Osteocyte (in vitro differentiated cells): ENCODE measurements around the gene ZNF662. TPM values are rescaled to one million over a fixed set of nuclear protein-coding genes. Genes with fewer than 3 reads are reported as not detected.

Experiments used
- DNase-seq: peaks from one replicate; pipeline ENCODE4 v3.0.0; 2021; ENCODE audit warnings: mixed read lengths; ENCODE audit not compliant: unreplicated experiment; ENCODE audit errors: extremely low spot score
- H3K27ac Mint-ChIP-seq: one replicate; pipeline ENCODE4 v1.8.0; 2021; ENCODE audit warnings: mild to moderate bottlenecking, mixed read lengths; ENCODE audit not compliant: unreplicated experiment
- H3K27me3 Mint-ChIP-seq: one replicate; pipeline ENCODE4 v1.8.0; 2021; ENCODE audit warnings: mixed read lengths; ENCODE audit not compliant: unreplicated experiment
- H3K36me3 Mint-ChIP-seq: one replicate; pipeline ENCODE4 v1.8.0; 2021; ENCODE audit warnings: mixed read lengths; ENCODE audit not compliant: unreplicated experiment
- H3K4me1 Mint-ChIP-seq: one replicate; pipeline ENCODE4 v1.8.0; 2021; ENCODE audit warnings: mixed read lengths; ENCODE audit not compliant: unreplicated experiment
- H3K4me3 Mint-ChIP-seq: one replicate; pipeline ENCODE4 v1.8.0; 2021; ENCODE audit warnings: mild to moderate bottlenecking, moderate library complexity, mixed read lengths; ENCODE audit not compliant: unreplicated experiment
- H3K9me3 Mint-ChIP-seq: one replicate; pipeline ENCODE4 v1.8.0; 2021; ENCODE audit warnings: mixed read lengths; ENCODE audit not compliant: unreplicated experiment
- total RNA-seq: library from RNA; stranded (reverse); gene quantifications from 2 replicates; pipeline ENCODE4 v1.2.1, GENCODE V29; 2021
- TF ChIP-seq, protein P1 (sequence below): fragments of 200-600 bp; sonication (generic); IDR thresholded peaks from 2 replicates; pipeline ENCODE4 v1.5.0; 2021; ENCODE audit warnings: antibody characterized with exemption, mild to moderate bottlenecking, moderate library complexity

ZNF662 gene
- total RNA-seq, 1 donor from 2014 or later = not detected

DNA sequence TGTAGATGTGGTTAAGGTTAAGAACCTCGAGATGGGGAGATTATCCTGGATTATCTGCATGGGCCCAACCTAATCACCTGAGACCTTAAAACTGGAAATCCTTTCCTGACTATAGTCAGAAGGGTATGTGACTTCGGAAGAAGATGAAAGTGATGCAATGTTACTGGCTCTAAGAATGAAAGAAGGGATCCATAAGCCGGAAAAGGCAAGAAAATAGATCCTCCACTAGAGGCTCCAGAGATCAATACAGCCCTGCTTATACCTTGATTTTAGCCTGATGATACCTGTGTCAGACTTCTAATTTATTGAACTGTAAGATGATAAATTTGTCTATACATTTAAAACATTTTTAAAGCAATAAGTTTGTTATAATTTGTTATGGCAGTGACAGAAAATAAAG lies 51.6 kb downstream of the ZNF662 start:
- Mint-ChIP-seq H3K36me3 (no peaks in the 10 kb centered on the region), H3K4me3 (no peak overlapping the region), H3K27ac (no peak overlapping the region), H3K9me3 (no peaks in the 10 kb centered on the region), H3K4me1 (no peaks in the 10 kb centered on the region), H3K27me3 (peaks cover 14% of the 10 kb centered on the region)
- DNase-seq = no peak
- TF ChIP-seq, protein P1, sequence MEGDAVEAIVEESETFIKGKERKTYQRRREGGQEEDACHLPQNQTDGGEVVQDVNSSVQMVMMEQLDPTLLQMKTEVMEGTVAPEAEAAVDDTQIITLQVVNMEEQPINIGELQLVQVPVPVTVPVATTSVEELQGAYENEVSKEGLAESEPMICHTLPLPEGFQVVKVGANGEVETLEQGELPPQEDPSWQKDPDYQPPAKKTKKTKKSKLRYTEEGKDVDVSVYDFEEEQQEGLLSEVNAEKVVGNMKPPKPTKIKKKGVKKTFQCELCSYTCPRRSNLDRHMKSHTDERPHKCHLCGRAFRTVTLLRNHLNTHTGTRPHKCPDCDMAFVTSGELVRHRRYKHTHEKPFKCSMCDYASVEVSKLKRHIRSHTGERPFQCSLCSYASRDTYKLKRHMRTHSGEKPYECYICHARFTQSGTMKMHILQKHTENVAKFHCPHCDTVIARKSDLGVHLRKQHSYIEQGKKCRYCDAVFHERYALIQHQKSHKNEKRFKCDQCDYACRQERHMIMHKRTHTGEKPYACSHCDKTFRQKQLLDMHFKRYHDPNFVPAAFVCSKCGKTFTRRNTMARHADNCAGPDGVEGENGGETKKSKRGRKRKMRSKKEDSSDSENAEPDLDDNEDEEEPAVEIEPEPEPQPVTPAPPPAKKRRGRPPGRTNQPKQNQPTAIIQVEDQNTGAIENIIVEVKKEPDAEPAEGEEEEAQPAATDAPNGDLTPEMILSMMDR = no peak

DNA sequence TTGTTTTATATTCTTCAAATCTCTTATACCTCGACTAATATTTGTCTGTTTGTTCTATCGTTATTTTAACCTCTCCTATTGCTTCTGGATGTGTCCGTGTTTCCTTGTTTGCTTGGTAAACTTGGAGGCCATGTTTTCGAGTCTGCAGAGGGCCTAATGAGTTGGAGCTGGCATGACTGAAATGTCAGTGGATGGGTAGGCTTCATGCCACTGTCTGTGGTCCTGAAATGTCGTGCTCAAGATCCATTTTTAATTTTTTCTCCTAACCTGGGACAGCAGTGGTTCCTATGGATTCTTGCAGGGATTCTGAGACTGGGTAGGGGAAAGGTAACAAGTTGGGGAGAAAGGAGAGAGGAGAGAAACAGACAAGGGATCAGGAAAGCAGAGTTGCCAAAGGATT lies 54.3 kb downstream of the ZNF662 start:
- Mint-ChIP-seq H3K4me3 (no peak overlapping the region), H3K36me3 (no peaks in the 10 kb centered on the region), H3K9me3 (no peaks in the 10 kb centered on the region), H3K27me3 (peaks cover 26% of the 10 kb centered on the region), H3K4me1 (no peaks in the 10 kb centered on the region), H3K27ac (no peak overlapping the region)
- DNase-seq = no peak
- TF ChIP-seq, protein P1 = no peak

DNA sequence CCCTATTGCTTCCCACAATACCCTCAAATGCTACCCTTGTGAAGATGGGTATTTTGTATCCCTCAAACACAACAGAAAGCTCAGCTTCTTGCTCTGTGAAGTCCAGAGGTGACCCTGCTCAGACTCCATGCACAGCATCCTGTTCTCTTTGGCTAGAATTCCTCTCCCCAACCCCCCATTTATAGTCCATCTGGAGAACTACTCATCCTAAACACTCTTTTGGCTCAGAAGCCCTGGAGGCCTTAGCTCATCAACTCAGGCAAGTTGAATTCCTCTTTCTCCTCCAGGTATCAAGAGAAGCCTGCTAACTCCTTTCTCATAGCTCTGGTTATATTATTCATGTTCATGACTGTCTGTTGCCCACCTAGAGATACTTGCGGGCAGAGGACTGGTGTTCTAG lies 54.8 kb downstream of the ZNF662 start:
- Mint-ChIP-seq H3K4me1 (no peaks in the 10 kb centered on the region), H3K27ac (no peak overlapping the region), H3K4me3 (no peak overlapping the region), H3K9me3 (no peaks in the 10 kb centered on the region), H3K36me3 (no peaks in the 10 kb centered on the region), H3K27me3 (peaks cover 26% of the 10 kb centered on the region)
- TF ChIP-seq, protein P1 = no peak
- no peak for DNase-seq

DNA sequence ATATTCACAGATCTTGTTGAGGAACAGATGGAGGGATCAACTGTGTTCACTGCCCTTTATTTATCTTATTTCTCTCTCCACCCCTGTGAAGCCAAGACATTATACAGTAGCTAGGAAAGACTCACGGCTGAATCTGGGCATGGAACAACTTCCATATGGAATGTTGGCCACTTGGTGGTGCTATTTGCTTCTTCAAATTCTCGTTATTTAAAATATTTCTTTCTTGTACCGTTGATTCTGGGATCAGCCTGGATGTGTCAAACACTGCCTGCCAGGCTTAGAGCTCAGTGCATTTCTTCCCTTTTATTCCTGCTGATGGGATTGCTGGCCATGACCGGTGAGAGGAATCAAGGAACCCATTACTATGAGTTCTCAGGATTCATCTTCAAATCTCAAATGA lies 55.7 kb downstream of the ZNF662 start:
- no peak overlapping the region for H3K27ac Mint-ChIP-seq
- TF ChIP-seq, protein P1 = peak; percentile 72
- H3K4me3 Mint-ChIP-seq = no peak overlapping the region
- H3K36me3 Mint-ChIP-seq = no peaks in the 10 kb centered on the region
- H3K9me3 Mint-ChIP-seq = no peaks in the 10 kb centered on the region
- no peaks in the 10 kb centered on the region for H3K4me1 Mint-ChIP-seq
- DNase-seq = no peak
- H3K27me3 Mint-ChIP-seq = peaks cover 21% of the 10 kb centered on the region

DNA sequence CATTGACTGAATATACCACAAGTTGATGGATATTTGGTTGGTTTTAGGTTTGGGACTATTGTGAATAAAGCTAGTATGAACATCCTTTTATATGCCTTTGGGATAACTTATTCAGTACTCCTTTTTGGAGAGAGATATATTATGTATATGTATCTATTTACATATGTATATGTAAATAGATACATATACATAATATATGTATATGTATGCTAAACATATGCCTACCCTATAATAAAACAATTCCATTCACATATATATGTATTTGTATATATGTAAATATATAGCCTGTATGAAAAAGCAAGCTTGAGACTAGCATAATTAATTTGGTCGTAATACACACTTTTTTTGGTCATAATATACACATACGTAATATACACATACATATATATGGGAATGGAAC lies 57.3 kb downstream of the ZNF662 start:
- Mint-ChIP-seq H3K4me3 (no peak overlapping the region), H3K36me3 (no peaks in the 10 kb centered on the region), H3K27me3 (peaks cover 23% of the 10 kb centered on the region), H3K4me1 (no peaks in the 10 kb centered on the region), H3K27ac (no peak overlapping the region), H3K9me3 (no peaks in the 10 kb centered on the region)
- TF ChIP-seq, protein P1 = no peak
- no peak for DNase-seq
